ENCODE data around the gene PTGER4.

DNA sequence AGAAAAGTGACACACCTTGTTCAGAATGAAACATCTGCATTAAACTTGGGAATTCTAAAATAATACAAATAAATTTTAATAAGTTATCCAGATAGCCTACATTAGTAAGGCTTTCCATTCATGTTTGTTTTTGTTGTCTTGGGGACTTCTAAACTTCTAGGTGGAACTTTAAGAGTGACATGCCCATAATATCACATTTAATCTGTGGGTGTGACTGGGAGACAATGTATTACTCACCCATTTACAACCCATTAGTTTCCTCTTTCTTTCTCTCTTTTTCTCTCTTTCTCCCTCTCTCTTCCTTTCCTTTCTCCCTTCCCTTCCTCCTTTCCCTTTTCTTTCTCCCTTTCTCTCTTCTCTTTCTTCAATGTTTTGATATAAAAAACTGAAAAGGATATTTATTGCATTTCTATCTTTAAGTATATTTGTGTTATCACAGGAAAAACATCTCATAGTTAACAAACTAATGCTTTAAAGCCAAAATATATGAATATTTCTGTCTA lies 12.5 kb upstream of the PTGER4 start:
- TF ChIP-seq, protein P1, sequence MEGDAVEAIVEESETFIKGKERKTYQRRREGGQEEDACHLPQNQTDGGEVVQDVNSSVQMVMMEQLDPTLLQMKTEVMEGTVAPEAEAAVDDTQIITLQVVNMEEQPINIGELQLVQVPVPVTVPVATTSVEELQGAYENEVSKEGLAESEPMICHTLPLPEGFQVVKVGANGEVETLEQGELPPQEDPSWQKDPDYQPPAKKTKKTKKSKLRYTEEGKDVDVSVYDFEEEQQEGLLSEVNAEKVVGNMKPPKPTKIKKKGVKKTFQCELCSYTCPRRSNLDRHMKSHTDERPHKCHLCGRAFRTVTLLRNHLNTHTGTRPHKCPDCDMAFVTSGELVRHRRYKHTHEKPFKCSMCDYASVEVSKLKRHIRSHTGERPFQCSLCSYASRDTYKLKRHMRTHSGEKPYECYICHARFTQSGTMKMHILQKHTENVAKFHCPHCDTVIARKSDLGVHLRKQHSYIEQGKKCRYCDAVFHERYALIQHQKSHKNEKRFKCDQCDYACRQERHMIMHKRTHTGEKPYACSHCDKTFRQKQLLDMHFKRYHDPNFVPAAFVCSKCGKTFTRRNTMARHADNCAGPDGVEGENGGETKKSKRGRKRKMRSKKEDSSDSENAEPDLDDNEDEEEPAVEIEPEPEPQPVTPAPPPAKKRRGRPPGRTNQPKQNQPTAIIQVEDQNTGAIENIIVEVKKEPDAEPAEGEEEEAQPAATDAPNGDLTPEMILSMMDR (conservative IDR thresholded peaks at IDR 0.05; ENCODE audit: low read length) = no peak
- TF ChIP-seq EZH2phosphoT487 (IDR thresholded peaks at IDR 0.05; ENCODE audit: borderline replicate concordance) = no peak

All from Loucy (cell line).